Panc1 (cell line): ENCODE results near the gene ZNF135. TPM values are rescaled to one million over a fixed set of nuclear protein-coding genes. Genes with fewer than 3 reads are reported as not detected.

Experiments
- ATAC-seq: fragments of 200-7000 bp; cut with Tn5 transposase; 2 replicates; pipeline ENCODE4 v1.9.1; 2020; ENCODE audit warnings: mild to moderate bottlenecking, moderate library complexity
- BruUV-seq: library from RNA; stranded (reverse); fragments of 400-500 nt; replicated peaks from 2 replicates; lab custom pipeline; 2021; lab: Mats Ljungman, UMichigan
- CTCF ChIA-PET: fragments of 300-600 bp; sonication (Branson Sonifier 250); formaldehyde crosslinking; loops from one replicate; lab custom pipeline; 2022; ENCODE audit warnings: antibody characterized with exemption; lab: Charles Lee
- POLR2A ChIA-PET: fragments of 300-600 bp; sonication (Branson Sonifier 250); formaldehyde crosslinking; loops from one replicate; lab custom pipeline; 2022; ENCODE audit warnings: antibody characterized with exemption; lab: Charles Lee
- DNase-seq: peaks from one replicate; pipeline ENCODE4 v3.0.0-alpha.2; 2010; ENCODE audit warnings: low read depth, low spot score
- H3K27ac ChIP-seq: 2 replicates; pipeline ENCODE4 v1.5.1; 2011; ENCODE audit warnings: mild to moderate bottlenecking, low read length, inconsistent platforms
- H3K27me3 ChIP-seq: fragments of 200-500 bp; sonication (Bioruptor generic); 2 replicates; pipeline ENCODE4 v1.6.0; 2014; ENCODE audit warnings: low read length, inconsistent platforms; ENCODE audit not compliant: control insufficient read depth, insufficient read depth
- H3K36me3 ChIP-seq: fragments of 200-500 bp; sonication (Bioruptor generic); 2 replicates; pipeline ENCODE4 v1.5.1; 2014; ENCODE audit warnings: inconsistent platforms, mild to moderate bottlenecking, low read length, moderate library complexity; ENCODE audit not compliant: control insufficient read depth, insufficient read depth
- H3K4me1 ChIP-seq: 2 replicates; pipeline ENCODE4 v1.5.1; 2011; ENCODE audit warnings: inconsistent platforms, mild to moderate bottlenecking, low read length, moderate library complexity; ENCODE audit not compliant: control insufficient read depth, insufficient read depth
- H3K4me3 ChIP-seq, 2 experiments: 2 replicates each; pipeline ENCODE4 v1.5.1; 2011 to 2012; ENCODE audit warnings: low read depth in 2 of 2, low read length in 2 of 2, mild to moderate bottlenecking in 2 of 2, inconsistent platforms in 1 of 2, moderate library complexity in 1 of 2
- H3K9me3 ChIP-seq: fragments of 200-500 bp; sonication (Bioruptor generic); 2 replicates; pipeline ENCODE4 v1.5.1; 2014; ENCODE audit warnings: low read depth, mild to moderate bottlenecking, inconsistent platforms, low read length, moderate library complexity; ENCODE audit not compliant: control insufficient read depth, insufficient read depth
- POLR2AphosphoS5 ChIP-seq: IDR thresholded peaks from 2 replicates; pipeline ENCODE4 v1.6.1; 2012; ENCODE audit warnings: mild to moderate bottlenecking, low read depth, low read length, moderate library complexity
- SIN3A ChIP-seq: IDR thresholded peaks from 2 replicates; pipeline ENCODE4 v1.6.1; 2012; ENCODE audit warnings: low read depth, mild to moderate bottlenecking, low read length, moderate library complexity, borderline replicate concordance; ENCODE audit not compliant: insufficient read depth
- TCF7L2 ChIP-seq: IDR thresholded peaks from 2 replicates; pipeline ENCODE4 v1.6.1; 2011; ENCODE audit warnings: mild to moderate bottlenecking, low read depth, low read length, inconsistent platforms
- in situ Hi-C: cut with HindIII; loops from 2 replicates; pipeline ENCODE4 v1.10.0; 2016; ENCODE audit warnings: low sequenced_read_pairs, low pct_unique_long_range_greater_than_20kb
- intact Hi-C: fragments of 100-400 bp; cut with micrococcal nuclease; formaldehyde crosslinking; loops from one replicate; pipeline ENCODE4 v1.10.0; 2022; ENCODE audit not compliant: unreplicated experiment
- total RNA-seq: library from RNA; stranded (reverse); gene quantifications from one replicate; pipeline ENCODE4 v1.2.1, GENCODE V29; 2021; ENCODE audit not compliant: unreplicated experiment
- TF ChIP-seq, protein P1 (sequence below): fragments of 450-650 bp; IDR thresholded peaks from 2 replicates; pipeline ENCODE4 v1.5.1; 2017; ENCODE audit warnings: mild to moderate bottlenecking
- TF ChIP-seq, protein P2 (sequence below), 2 experiments: IDR thresholded peaks; 2 replicates each; pipeline ENCODE4 v1.6.1; 2011 to 2012; ENCODE audit warnings: low read depth in 2 of 2, control low read depth in 1 of 2, low read length in 1 of 2, mild to moderate bottlenecking in 1 of 2, moderate library complexity in 1 of 2; ENCODE audit not compliant: insufficient read depth in 1 of 2

Gene ZNF135
- total RNA-seq, 1 experiment from 2014 or later = not detected

DNA sequence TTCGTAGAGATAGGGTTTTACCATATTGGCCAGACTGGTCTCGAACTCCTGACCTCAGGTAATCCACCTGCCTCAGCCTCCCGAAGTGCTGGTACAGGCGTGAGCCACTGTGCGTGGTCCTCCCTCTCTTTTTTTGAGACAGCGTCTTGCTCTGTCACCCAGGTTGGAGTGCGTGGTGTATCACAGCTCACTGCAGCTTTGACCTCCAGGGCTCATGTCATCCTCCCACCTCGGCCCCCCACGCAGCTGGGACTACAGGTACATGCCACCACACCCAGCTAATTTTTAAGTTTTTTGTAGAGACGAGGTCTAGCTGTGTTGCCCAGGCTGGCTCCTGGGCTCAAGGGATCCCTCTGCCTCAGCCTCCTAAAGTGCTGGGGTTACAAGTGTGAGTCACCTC is 20.7 kb downstream of the ZNF135 start:
- TF ChIP-seq, protein P1, sequence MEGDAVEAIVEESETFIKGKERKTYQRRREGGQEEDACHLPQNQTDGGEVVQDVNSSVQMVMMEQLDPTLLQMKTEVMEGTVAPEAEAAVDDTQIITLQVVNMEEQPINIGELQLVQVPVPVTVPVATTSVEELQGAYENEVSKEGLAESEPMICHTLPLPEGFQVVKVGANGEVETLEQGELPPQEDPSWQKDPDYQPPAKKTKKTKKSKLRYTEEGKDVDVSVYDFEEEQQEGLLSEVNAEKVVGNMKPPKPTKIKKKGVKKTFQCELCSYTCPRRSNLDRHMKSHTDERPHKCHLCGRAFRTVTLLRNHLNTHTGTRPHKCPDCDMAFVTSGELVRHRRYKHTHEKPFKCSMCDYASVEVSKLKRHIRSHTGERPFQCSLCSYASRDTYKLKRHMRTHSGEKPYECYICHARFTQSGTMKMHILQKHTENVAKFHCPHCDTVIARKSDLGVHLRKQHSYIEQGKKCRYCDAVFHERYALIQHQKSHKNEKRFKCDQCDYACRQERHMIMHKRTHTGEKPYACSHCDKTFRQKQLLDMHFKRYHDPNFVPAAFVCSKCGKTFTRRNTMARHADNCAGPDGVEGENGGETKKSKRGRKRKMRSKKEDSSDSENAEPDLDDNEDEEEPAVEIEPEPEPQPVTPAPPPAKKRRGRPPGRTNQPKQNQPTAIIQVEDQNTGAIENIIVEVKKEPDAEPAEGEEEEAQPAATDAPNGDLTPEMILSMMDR = no peak
- TF ChIP-seq POLR2AphosphoS5 (no peak), TCF7L2 (no peak), SIN3A (no peak)
- TF ChIP-seq, protein P2, sequence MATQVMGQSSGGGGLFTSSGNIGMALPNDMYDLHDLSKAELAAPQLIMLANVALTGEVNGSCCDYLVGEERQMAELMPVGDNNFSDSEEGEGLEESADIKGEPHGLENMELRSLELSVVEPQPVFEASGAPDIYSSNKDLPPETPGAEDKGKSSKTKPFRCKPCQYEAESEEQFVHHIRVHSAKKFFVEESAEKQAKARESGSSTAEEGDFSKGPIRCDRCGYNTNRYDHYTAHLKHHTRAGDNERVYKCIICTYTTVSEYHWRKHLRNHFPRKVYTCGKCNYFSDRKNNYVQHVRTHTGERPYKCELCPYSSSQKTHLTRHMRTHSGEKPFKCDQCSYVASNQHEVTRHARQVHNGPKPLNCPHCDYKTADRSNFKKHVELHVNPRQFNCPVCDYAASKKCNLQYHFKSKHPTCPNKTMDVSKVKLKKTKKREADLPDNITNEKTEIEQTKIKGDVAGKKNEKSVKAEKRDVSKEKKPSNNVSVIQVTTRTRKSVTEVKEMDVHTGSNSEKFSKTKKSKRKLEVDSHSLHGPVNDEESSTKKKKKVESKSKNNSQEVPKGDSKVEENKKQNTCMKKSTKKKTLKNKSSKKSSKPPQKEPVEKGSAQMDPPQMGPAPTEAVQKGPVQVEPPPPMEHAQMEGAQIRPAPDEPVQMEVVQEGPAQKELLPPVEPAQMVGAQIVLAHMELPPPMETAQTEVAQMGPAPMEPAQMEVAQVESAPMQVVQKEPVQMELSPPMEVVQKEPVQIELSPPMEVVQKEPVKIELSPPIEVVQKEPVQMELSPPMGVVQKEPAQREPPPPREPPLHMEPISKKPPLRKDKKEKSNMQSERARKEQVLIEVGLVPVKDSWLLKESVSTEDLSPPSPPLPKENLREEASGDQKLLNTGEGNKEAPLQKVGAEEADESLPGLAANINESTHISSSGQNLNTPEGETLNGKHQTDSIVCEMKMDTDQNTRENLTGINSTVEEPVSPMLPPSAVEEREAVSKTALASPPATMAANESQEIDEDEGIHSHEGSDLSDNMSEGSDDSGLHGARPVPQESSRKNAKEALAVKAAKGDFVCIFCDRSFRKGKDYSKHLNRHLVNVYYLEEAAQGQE (IDR thresholded peaks at IDR 0.05; ENCODE audit: insufficient read depth in 1 of 2, low read depth in 2 of 2, low read length in 1 of 2) = no peak
- H3K9me3 ChIP-seq = peaks cover 5% of the 10 kb centered on the region; the same call in 1 of the 2 replicates
- no peak overlapping the region for H3K4me3 ChIP-seq
- DNase-seq = no peak
- in situ Hi-C loops (no loop called here), intact Hi-C loops (no loop called here)
- BruUV-seq = no TSS peak
- no peaks in the 10 kb centered on the region for H3K36me3 ChIP-seq
- CTCF ChIA-PET = no interaction called here
- no peaks in the 10 kb centered on the region for H3K27me3 ChIP-seq
- no peak for ATAC-seq
- no peaks in the 10 kb centered on the region for H3K4me1 ChIP-seq
- POLR2A ChIA-PET = no interaction called here
- no peak overlapping the region for H3K27ac ChIP-seq

DNA sequence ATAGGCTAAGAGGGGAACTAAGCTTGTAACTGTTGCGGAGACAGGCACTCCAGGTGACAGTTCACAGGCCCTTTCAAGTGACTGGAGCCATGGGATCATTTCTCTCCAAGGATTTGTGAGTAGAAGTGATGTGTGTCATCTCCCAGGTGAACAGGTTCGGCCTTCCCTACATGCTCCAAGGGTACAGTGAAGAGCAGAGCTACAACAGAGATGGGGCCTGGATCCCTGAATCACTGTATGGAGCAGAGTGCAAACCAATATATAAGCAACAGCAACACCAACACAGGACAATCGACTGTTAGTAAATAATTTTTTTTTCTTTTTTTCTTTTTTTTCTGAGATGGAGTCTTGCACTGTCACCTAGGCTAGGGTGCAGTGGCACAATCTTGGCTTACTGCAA is 23.9 kb downstream of the ZNF135 start:
- in situ Hi-C loops = no loop called here
- BruUV-seq = no TSS peak
- Histone ChIP-seq H3K27me3 (no peaks in the 10 kb centered on the region), H3K4me3 (no peak overlapping the region), H3K9me3 (peaks cover 7% of the 10 kb centered on the region; the same call in 1 of the 2 replicates), H3K36me3 (no peaks in the 10 kb centered on the region), H3K27ac (no peak overlapping the region), H3K4me1 (no peaks in the 10 kb centered on the region)
- DNase-seq = no peak
- POLR2A ChIA-PET = no interaction called here
- no peak for ATAC-seq
- TF ChIP-seq TCF7L2 (no peak), SIN3A (no peak), POLR2AphosphoS5 (no peak)
- TF ChIP-seq, protein P1 = no peak
- CTCF ChIA-PET = no interaction called here
- intact Hi-C loops = no loop called here
